LNCaP clone FGC (cell line): ENCODE results near the gene LGR6.

Source experiments
- DNase-seq: peaks from one replicate; pipeline ENCODE4 v3.0.0-alpha.2; 2011; ENCODE audit warnings: low read depth
- H3K4me3 ChIP-seq: 2 replicates; pipeline ENCODE4 v1.5.1; 2011; ENCODE audit warnings: mild to moderate bottlenecking, low read depth, low read length, control low read depth
- CTCF ChIP-seq: IDR thresholded peaks from 2 replicates; pipeline ENCODE4 v1.5.1; 2012; ENCODE audit warnings: mild to moderate bottlenecking; ENCODE audit not compliant: control insufficient read depth, insufficient read depth; ENCODE audit errors: extremely low read depth

The LGR6 gene

GRCh38 chr1:202243006-202243405 is 49.4 kb downstream of the LGR6 start:
- TF ChIP-seq CTCF = no peak
- DNase-seq = no peak
- H3K4me3 ChIP-seq = no peak overlapping the region

DNA sequence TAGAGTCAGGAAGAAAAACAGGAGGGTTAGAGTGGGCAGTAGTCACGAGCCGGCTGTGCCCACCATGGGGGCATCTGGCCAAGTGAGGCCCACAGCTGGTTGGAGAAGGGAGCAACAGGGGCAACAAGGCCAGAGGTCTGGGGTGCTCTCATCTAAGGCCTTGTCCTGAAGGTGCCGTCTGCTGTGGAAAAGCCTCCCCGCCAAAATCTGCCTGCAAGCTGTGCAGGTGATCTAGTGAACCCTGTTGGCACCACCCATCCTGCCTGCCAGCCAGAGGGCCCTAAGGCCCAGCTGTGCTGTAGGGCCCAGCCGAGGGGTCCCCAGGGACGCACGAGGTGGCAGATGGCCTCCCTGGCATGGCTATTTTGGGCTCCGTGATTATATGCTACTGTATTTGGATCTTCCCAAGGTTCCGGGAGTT is 51.3 kb downstream of the LGR6 start:
- TF ChIP-seq CTCF = no peak
- no peak for DNase-seq
- no peak overlapping the region for H3K4me3 ChIP-seq

DNA sequence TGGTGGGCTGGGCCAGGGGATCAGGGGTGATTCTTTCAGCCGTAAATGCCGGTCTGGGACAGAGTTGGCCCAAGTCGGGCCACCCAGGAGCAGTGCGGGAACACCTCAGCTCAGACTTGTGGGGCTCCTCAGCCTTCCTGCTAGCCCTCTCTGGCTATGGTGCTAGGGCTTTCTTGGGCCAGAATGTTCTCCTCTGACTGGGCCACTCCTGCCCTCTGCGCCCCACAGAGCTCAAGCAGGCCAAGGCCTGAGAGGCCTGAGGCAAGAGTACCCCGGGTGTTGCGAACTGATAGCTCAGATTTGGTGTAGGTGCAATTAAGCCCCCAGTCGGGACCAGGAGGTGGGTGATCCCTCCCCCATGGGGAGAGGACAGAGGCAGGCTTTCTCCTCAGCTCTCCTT is 51.8 kb downstream of the LGR6 start:
- H3K4me3 ChIP-seq = no peak overlapping the region
- DNase-seq = no peak
- TF ChIP-seq CTCF = no peak

GRCh38 chr1:202247104-202247503 is 53.5 kb downstream of the LGR6 start:
- no peak overlapping the region for H3K4me3 ChIP-seq
- no peak for TF ChIP-seq CTCF
- no peak for DNase-seq

DNA sequence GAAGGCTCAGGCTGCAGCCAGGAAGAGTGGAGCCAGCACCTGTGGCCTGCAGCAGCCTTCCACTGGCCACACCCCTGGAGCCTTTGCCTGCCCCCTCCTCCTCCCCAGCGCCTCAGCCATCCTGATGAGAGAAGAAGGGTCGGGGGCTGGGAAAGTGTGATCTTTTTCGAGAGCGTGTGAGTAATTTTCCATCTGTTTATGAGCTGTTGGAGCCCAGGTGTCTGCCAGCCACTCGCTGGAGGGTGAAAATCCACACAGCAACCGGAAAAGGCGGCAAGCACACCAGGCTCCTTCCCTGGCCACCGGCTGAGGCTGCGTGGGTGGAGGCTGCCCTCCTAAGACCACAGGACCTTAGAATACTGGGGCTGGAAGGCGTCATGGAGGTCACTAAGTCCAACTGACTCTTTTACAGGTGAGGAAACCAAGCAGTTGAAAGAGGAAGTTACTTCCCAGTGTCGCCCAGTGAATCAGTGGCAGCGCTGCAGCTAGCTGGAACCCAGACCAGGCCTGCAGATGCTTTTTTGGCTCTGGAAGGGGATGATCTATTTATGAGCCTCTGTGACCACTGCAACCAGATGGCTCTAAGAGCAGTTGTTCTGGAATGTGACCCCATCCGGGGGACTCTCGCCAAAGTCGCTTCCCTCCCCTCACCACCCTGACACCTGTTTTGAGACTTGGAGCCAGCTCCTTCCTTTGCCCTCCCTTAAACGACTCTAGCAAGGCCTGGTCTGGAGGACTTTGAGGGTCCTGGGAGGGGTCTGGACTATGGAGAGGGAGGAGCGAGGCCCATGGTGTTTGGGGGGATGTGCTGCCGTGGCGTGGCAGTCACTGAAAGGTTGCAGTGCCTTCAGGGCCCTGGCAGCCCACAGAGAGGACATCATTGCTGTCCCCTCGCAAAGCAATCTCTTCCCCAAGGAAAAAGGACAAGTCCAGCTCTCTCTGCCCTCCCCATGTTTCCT is 54.5 kb downstream of the LGR6 start:
- no peak for TF ChIP-seq CTCF
- H3K4me3 ChIP-seq = no peak overlapping the region
- no peak for DNase-seq

GRCh38 chr1:202248861-202249260 is 55.3 kb downstream of the LGR6 start:
- TF ChIP-seq CTCF = no peak
- DNase-seq = no peak
- no peak overlapping the region for H3K4me3 ChIP-seq
